ENCODE results near the gene PDZD7.
"Not testable (repeated sequence)": the region's sequence is repeated elsewhere in the genome, so short reads cannot be mapped to it uniquely, and the experiment has no call there.

The PDZD7 gene

DNA sequence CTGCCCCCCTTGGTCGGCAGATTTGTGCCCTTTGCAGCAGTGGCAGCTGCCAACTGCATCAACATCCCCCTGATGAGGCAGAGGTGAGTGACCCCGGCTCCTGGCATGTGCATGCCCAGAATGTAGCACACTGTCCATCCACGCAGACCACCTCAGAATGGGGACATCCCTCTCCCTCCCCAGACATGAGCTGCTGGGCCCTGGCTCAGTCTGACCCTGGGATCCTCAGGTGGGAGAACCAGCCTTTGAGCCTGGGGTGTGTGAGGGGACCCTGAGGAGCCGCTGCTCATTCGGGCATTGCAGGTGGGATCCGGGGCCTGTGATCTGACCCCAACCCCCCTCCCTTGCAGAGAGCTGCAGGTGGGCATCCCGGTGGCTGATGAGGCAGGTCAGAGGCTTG is 5.8 kb upstream of the PDZD7 start:
- DNase-seq: no peak

DNA sequence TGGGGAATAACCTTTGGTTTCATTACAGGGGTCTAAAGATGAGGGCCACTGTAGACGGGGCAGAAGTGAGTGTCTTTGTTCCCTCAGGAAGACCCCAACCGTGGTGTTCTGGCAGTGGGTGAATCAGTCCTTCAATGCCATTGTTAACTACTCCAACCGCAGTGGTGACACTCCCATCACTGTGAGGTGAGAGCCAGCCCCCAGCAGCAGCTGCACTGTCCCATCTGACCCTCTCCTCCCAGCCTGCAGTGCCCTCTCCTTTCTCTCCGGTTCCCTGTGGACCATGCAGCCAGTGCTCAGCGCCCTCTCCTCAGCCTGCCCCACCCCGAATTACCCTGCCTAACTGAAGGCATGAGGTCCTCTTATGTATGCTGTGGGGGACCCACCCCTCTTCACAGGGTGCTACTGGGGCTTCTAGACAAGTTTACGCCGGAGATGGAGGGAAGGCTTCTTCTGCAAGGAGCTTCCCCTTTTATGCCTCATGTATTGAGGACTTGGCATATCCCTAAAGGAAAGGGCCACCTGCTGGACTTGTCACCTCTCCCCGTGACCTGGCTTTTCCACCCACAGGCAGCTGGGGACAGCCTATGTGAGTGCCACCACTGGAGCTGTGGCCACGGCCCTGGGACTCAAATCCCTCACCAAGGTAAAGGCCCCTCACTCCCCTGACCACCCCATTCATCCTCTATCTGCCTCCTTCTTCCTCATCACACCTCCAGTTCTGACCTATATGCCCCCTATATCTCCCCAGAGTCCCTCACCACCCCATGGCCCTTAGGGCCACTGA is 5.2 kb upstream of the PDZD7 start:
- DNase-seq: no peak

DNA sequence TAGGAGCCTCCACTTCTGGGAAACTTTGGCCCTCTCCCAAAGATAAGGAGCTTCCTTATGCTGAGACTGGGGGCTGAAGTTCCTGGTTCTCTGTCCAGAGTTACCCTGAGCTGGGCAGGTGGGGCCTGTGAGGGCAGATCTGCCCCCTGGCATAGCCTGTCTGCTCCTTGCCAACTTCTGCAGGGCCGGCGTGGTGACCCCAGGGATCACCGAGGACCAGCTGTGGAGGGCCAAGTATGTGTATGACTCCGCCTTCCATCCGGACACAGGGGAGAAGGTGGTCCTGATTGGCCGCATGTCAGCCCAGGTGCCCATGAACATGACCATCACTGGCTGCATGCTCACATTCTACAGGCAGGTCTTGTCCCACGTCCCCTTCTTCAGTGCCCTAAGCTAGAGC is 4.4 kb upstream of the PDZD7 start:
- DNase-seq: no peak

DNA sequence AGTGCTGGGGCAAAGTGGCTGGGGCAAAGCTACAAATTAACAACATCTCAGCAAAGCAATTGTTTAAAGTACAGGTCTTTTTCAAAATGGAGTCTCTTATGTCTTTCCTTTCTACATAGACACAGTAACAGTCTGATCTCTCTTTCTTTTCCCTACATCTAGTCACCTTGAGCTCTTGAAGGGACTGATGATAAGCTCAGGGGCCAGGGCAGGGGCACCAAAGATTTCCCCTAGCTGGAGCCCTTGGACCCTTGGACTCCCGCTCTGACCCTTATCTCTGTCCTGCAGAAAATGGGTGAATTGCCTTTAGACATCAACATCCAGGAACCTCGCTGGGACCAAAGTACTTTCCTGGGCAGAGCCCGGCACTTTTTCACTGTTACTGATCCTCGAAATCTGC is 3.5 kb upstream of the PDZD7 start:
- not testable (repeated sequence) for DNase-seq

DNA sequence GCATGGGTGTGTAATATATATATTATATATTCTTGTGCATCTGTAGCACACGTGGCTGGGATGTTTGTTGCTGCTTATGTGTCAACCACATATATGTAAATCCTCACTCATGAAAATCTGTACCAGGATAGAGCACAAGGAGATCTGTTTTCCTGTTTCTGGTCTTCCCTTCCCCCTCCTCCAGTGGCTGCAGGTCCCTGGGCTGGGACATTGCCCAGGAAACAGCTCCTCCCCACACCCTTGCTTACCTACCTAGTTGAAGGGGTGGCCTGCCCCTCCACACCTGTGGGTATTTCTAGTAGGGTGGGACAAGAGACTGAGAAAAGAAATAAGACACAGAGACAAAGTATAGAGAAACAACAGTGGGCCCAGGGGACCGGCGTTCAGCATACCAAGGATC is 2.3 kb upstream of the PDZD7 start:
- no peak for DNase-seq

DNA sequence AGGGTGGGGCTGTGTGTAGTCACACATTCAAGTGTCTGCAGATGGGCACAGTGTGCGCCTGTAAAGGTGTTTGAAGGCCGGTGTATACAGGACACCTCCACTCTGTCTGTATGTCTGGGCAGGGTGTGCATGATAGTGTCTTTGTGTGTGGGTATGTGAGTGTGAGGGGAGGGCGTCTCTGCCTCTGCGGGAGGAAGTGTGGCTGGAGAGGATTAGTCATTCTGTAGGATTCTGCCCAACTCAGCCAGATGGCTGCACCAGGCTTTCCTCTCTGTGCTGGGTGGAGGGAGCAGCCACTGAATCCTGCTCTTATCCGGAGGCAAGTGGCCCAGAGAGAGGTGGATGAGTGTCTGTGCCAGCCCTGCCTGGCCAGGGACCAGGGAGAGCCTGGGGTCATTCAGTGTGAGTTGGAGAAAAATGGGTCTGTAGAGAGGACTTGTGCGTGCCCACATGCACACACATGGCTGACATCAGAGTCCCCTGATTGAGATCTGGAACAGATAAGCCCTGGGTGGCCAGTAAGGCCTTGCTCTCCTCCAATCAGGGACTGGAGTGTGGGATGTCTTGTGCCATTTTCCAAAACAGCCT is 1.8 kb upstream of the PDZD7 start:
- DNase-seq: no peak

DNA sequence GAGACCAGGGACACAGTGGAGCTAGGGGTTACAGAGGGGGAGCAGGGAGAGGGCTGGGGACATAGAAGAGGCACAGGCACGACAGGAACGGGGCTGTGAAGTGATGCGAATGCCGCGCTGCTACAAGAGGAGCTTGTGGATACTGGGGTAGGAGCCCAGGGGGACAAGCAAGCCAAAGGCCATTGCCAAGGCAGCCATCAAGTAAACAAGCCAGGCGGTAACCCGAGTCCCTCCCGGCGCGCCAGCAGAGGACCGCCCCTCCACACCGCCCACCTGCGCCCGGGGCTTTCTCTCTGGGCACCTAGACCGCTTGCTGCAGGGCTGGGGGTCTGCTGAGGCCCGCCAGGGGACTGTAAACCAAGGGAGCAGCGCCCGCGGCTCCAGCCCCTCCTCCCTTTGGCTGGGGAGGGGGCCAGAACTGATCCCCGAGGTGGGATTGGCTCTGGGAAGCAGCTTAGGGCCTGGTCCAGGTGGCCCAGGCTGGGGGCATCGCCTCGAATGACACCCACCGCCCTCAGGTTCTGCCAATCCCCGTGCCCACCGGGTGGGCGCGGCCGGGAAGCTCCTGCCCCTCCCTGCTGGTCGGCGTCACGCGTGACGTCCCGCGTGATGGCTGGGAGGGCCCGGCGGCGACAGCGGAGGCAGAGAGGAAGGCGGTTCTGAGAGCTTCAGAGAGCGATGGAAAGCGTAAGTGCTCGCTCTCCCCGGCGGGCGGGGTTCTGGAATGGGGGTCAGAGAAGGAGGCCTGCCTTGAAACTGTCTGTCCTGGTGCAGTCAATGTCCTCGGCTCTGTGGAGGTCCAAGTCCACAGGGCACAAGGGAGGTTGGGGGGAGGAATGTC is 1.1 kb upstream of the PDZD7 start:
- peak; percentile 37 for DNase-seq

DNA sequence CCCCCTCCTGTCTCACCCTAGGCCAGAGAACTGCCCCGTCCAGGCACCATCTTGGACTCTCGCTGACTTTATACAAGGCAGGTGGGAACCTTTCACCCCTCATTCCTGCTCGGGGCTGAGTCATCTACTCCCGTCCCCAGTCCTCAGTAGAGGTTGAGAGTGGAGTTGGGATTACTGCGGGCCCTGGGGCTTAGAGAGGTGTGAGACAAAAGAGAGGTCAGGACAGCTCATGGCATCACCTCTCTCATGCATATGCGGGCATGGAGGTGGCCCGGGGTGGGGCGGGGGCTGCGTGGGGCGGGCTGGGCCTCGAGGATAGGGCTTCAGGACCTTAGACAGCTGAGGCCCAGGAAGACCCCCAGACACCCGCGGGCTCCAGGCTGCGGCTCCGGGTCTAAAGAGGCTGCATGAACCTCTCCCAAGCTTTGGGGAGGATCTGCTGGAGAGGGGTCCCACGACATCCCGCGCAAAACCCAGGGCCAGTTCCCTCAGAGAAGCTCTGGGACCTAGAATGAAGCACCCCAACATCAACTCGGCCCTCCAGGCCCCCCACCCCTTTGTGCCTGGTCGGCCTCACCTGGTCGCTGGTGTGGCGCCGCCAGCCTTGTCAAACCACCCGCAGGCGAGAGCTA is 317 bp downstream of the PDZD7 start:
- no peak for DNase-seq

DNA sequence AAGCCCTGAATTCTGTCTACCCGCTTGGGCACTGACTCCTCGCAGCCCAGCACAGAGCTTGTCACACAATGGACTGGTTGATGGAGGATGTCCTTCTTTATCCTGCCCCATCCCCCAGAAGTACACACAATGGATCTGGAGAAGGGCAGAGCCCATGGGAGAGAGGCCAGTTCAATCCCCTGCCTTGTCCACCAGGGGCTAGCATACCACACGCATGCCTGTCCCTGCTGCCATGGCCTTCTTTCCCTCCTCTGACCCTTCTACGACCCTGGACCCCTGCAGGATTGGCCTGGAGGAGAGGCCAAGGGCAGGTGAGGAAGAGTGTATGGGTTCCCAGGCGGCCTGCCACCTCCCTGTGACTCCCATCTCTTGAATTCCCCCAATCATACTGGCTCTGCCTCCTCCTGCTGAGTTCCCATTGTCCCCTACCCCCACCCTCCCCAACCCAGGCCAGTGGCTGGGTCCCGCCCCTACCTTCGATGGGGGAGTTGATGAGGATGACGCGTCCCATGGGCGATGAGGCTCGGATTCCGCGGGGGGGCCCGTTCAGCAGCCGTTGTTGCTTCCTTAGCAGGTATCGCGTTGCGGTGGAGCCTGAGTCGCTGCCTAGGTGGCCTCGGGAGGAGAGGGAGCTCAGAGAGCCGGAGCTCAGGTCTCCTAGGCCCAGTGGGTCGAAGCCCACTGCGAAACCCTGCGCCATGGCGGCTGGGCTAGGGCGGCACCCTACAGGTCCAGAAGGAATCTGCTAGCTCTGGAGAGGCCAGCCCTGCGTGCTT is 1.2 kb downstream of the PDZD7 start:
- no peak for DNase-seq

DNA sequence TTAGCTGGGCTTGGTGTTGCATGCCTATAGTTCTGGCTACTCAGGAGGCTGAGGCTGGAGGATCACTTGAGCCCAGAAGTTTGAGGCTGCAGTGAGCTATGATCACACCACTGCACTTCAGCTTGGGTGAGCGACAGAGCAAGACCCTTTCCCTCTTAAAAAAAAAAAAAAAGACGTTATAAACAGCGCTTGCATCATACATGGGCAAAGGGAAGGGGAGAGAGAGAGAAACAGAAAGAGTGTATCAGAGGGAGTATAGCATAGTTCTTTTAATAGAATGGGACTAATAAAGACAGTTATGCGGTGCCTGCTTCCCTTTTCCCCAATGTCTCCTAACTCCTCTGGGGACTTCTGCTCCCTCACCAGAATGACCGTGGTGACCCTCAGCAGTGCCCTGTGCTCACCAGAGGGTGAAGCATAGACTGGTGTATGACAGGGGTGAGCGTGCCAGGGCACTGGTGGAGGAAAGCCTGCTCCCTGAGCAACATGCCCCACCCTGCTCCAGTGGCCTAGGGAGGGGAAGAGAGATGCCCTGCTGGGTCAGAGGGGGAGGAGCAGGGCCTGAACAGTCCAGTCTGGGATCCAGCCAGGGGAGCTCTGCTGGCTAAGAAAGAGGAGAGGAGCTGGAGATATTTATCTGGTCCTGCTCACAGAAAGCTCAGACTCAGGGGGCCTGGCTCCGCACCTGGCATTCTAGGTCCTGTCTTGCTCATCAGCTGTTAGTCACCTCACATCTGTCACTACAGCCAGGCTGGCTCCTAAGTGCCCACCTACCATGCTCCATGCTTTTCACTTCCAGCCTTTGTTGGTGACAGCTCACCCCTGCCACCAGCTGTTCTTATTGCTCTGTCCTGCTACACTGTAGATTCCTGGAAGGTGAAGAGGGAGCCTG is 2.2 kb downstream of the PDZD7 start:
- no peak for DNase-seq

DNA sequence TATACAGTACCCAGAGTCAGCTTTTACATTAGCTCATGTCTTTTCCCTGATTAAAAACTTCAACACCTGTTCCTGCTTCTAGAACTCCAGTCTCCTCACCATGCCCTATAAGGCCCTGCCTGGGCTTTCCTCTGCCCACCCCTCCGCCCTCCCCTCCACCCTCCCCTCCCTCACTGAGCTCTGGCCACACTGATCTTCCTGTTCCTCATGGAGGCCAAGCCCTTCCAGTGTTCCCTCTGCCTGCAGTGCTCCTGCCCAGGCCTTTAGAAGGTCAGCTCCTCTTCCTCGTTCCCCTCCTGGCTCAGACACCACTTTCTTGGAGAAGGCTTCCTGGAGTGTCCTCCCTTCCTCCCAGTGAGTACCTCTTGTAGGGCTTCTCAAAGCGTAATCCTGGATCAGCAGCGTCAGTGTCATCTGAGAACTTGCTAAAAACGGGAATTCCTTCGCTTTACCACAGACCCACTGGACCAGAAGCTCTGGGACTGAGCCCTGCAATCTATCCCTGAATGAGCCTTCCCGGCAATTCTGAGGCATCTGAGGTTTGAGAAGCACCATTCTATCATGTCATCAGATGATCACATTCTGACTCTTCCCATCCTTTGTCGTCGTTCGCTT is 3.7 kb downstream of the PDZD7 start:
- no peak for DNase-seq

DNA sequence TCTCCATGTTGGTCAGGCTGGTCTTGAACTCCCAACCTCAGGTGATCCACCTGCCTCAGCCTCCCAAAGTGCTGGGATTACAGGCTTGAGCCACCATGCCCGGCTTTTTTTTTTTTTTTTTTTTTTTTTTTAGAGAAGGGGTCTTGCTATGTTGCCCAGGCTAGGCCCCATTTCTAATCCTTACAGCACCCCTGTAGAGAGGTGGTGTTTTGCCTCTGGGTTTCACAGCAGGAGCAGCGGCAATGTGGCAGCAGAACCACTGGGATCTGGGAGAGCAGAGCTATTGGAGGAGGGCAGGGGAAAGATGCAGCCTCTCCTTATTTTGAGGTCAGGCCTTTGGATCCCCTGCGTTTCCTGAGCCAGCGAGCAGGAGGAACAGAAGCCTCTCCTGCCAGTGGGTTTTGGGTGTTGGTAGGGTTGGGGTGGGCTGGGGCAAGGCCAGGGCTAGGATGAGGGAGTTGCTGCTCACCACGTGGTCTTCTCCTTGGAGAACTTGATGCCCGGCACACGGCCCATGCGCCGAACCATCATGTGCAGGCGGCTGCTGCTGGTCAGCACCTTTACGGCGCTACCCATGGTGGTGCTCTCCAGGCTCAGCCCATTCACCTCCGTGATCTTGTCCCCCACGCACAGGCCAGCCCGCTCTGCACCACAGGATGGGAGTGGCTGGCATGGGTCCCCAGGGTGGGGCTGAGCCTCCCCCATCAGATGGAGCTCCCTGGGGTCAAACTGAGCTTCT is 7.8 kb downstream of the PDZD7 start:
- no peak for DNase-seq

DNA sequence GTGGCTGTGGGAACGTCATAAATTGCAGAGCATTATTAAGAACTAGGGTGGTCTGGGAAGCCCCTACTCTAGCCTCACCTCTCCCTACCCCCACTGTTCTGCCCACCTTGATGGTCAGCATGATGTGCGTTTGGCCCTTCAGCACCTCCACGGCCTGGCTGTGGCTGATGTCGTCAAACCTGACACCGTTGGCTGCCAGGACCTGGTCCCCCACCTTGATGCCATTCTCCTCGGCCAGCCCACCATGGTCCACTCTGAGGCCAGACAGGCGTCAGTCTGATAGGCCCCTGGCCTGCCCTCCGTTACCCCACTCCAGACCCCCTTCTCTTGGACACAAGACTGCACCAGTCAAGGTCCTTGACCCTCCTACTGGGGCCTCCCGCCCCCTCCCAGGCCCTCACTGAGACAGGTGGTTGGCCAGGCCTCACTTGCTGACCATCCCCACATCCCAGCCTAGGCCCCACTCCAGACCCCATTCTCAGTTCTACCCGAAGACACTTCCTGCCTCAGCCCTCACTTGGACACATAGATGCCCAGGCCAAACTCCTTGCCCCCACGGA is 9.2 kb downstream of the PDZD7 start:
- DNase-seq: no peak

DNA sequence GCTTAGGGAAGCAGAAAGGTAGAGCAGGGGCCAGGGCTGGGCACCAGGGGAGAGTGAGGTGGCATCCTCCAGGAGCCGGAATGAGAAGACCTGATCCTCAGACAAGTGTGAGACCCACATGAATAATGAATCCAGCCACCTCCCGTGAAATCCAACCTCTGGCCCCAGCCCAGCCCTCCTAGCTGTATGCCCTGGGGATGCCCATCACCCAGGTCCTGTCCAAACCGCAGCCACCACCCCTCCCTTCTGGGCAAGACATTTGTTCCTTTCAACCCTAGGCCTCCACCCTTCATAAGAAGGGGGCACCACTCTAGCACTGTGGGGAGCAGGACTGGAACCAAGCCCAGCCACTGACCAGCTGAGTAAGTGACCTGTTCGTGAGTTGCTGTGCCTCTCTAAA is 9.7 kb downstream of the PDZD7 start:
- no peak for DNase-seq

DNA sequence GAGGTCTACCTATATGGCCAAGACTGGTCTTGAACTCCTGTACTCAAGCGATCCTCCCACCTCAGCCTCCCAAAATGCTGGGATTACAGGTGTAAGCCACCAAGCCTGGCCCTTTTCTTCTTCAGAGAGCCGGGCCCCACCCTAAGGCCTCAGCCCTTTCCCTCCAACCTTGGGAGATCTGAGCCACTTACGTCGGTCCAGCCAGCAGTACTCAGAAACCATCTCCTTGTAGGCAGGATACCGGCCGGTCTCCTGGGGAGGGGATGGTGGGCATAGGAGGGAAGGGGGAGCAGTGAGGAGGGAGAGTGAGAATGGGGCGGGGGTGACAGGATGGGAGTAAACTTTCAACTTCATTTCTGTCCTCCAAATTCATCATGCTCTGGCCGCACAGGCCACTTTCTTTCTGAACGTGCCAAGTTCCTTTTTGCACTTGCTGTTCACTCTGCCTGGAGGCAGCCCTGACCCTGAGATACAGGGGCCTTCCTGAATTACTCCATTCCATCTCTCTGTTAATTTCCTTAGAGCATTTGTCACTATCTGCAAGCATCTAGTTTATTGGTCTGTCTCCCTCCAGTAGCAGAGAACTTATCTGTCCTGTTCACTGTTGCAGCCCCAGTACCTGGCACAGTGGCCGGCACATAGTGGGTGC is 10.4 kb downstream of the PDZD7 start:
- no peak for DNase-seq

DNA sequence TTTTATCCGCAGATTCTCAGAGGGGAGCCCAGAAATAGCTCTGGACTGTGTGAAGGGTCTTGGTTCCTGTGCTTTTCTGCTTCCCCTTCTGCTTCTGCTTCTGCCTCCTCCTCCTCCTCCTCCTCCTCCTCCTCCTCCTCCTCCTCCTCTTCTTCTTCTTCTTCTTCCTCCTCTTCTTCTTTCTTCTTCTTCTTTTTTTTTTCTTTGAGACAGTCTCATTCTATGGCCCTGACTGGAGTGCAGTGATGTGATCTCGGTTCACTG is 11.6 kb downstream of the PDZD7 start:
- DNase-seq: no peak

DNA sequence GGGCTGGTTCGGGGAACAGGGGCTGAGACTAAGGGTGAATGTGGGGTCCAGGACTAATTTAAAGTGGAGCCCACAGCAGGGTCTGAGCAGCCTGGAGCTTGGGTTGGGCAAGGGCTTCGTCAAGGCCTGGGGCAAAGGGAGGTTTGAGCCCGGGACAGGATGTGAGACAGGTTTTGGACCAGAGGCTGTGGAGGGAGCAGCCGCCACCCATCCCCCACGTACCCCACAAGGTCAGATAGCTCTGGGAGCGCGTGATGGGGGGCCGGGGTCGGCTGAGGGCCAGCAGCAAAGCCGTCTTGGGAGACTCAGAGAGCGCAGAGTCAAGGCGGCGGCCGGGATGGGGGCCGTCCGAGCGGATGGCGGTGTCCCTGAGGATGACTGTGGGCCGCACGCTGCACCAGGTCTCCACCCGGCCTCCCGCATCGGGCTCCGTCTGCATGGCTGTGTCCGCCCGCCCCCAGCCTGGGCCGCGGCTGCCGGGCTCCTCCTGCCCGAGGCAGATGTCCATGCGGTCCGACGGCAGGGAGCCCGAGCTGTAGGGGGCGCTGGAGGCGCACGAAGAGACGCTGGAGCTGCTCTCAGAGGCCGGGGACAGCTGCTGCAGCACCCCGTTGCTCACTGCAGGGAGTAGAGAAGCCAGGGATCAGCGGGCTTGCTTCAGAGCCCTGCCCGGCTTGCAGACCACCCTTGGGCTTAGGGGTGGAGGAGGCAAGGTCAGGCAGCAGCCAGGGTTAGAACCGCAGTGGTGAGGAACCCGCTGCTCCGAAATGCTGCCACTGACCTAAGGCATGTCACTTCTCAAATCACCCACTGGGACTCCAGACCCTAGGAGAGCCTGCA is 12.1 kb downstream of the PDZD7 start:
- DNase-seq: peak; percentile 41

DNA sequence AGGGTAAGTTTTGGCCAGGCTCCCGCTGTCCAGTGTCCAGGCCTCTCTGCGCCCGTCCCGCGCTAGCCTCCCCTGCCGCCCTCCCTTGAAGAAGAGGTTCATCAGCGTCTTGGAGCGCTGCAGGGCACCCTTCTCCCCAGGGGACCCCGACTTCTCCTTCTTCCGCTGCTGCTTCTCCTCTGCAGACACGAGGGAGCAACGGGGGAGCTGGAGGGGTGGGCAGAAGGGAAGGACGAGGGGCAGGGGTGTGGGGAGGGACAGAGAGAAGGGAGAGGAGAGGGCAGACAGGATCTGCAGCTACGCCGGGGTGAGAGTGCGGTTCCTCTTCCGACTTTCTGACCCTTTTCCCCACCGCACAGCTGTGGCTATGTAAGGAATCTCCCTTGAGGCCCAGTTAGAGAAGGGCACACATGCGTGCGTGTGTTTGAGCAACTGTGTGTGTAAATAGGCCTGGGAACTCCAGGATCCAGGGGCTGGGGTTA is 12.8 kb downstream of the PDZD7 start:
- no peak for DNase-seq

DNA sequence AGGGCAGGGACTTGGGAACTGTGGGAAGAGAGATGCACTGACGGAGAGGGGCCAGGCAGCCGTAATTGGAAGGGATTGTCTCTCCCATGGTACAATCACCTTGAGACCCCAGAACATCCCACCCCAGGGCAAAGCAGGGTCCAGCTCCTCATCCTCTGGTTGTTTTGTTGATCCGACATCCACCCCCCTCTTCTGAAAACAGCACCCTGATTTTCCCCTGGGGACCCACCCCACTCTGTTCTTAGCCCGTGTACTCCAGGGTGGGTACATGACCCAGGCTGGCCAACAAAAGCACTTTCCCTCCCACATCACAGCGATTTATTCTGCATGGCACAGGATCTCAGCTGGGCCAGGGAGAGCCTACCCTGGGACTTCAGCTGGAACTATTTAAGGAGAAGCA is 14.1 kb downstream of the PDZD7 start:
- no peak for DNase-seq
